TTC549 (cell line): ENCODE data around the gene ACTN2.

Experiments
- FAIRE-seq: peaks from 2 replicates; lab custom pipeline; 2012; peaks lifted over from hg19 to GRCh38; lab: Jason Lieb, UNC

The ACTN2 gene

GRCh38 chr1:236774926-236775325 lies 88.6 kb downstream of the ACTN2 start:
- peak; percentile 94 for FAIRE-seq

- peak; percentile 45 for FAIRE-seq
Observed at GRCh38 chr1:236779312-236779711, 93.0 kb downstream of the ACTN2 start.

DNA sequence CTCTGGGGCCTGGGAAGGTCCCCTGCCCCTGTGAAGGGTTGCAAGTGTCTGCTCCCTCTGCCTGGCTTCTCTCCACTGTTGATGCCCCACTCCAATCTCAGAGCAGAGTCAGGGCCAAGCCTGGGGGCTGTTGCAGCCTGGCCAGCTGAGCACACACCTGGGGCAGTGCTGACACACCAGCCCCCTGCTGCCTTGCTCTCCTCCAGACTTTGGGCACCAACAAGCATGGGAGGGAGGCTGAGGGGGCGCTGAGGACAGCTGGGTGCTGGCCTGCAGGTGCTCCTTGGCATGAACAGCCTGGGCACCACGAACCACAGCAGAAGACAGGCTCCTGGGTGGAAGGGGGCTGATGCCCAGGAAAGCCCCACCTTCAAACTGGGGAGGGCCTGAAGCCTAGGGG lies 99.2 kb downstream of the ACTN2 start:
- no peak for FAIRE-seq

DNA sequence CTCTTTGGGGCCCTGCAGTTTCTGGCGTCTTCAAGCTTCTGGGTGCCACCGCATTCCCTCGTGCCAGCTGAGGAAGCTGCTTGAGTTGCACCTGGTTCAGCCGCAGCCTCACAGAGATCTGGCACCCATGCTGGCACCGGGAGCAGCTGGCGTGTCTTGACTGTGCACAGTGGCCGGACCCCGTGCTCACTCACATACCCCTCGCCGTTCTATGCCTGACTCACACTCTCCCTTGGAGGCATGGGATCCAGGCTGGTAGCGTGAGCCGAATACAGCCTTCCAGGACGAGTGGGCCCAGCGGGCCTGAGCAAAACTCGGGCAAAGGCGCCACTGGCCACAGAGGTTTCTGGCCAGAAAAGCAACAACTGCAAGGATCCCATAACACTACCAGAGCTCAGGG lies 100.2 kb downstream of the ACTN2 start:
- FAIRE-seq, result no peak

GRCh38 chr1:236794585-236795034 lies 108.3 kb downstream of the ACTN2 start:
- FAIRE-seq, result no peak

- peak; percentile 100 for FAIRE-seq
Observed at GRCh38 chr1:236795035-236795756, 108.9 kb downstream of the ACTN2 start, which contains the start of gene MTR. TSS of gene MTR (plus strand) at chr1:236795292. CDS start at chr1:236795704, 412 bp downstream.

- no peak for FAIRE-seq
Observed at GRCh38 chr1:236795757-236796667, 109.7 kb downstream of the ACTN2 start.

DNA sequence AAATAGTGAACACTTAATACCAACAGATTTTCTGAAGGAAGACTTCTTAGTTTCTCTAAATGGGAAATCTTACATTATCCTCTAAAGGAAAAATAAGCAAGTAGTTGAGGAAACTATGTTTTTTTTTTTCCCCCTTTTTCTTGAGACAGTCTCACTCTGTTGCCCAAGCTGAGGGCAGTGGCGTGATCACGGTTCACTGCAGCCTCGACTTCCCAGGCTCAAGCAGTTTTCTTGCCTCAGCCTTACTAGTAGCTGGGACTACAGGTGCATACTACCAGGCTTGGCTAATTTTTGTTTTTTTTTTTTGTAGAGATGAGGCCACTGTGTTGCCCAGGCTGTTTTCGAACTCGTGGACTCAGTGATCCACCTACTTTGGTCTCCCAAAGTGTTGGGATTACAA lies 112.7 kb downstream of the ACTN2 start:
- no peak for FAIRE-seq

GRCh38 chr1:236800002-236800620 lies 113.8 kb downstream of the ACTN2 start:
- no peak for FAIRE-seq

GRCh38 chr1:236800623-236801022 lies 114.3 kb downstream of the ACTN2 start:
- FAIRE-seq, result no peak

DNA sequence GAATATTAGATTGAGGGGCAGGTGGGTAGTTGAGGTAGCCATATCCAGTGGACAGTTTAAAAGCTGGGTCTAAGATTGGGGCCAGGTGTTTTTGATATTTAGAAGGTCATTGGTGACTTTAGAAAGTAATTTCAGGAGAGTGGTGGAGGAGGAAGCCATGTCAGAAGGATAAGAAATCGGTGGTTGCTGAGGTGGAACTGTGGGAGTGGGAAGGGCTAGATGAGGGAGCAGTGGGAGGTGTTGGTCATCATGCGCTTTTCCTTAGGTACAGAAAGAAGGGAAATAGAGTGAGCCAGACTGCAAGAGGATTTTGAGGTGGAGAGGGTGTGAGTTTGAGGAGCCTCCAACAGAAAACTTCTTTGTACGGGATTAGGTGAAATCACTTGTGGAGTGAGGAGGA lies 116.0 kb downstream of the ACTN2 start:
- FAIRE-seq, result no peak

DNA sequence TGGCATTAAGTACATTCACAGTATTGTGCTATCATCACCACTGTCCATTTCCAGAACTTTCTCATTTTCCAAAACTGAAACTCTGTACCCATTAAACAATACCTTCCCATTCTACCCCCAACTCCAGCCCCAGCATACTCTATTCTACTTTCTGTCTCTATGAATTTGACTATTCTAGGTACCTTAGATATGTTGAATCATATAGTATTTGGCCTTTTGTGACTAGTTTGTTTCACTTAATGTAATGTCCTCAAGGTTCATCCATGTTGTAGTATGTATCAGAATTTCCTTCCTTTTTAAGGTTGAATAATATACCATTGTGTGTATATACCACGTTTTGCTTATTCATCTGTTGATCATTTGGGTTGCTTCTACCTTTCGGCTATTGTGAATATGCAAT lies 120.3 kb downstream of the ACTN2 start:
- no peak for FAIRE-seq

GRCh38 chr1:236808005-236808404 lies 121.7 kb downstream of the ACTN2 start:
- FAIRE-seq, result no peak

DNA sequence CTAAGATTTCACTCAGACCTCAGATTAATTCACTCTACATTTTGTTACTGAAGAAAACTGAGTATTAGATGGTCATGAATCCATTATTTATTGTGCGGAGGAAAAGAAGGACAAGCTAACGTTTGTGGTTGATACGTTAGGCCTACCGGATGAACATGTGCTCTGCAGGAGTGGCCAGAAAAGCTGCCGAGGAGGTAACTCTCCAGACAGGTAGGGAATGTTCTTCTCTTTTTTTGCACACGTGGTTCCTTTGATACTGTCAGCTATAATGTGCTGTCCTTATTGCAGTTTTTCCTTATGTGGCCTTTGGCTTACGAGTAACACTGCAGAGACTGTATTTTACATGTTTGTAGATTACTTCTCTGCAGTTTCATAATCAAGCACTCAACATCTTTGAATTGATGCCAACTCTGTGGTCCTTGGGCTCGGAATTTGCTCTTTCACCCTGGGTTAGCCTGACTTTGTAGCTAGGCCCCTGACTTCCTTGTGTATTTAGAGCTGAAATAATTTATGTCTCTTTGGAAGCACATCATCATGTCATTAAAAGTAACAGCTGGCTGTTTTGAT lies 122.3 kb downstream of the ACTN2 start:
- FAIRE-seq, result no peak

DNA sequence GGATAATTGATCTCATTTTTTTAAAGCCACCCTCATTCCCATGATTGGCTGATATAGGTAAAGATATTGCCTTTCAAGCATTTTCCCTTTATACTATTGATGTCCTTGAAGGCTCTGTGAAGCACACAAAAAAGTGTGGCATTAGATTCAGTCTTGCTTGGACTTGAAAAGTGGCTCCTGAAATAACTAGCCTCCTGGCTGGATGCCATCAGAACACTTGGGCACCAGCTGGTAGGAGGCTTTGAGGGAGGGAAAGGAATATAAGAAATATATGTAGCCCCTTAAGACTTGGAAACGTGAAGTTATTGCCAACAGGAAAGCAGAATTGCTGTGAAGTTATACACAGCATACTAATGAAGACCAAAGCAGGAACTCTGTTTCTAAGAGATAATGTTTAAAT lies 122.8 kb downstream of the ACTN2 start:
- FAIRE-seq, result no peak

GRCh38 chr1:236810018-236810417 lies 123.7 kb downstream of the ACTN2 start:
- no peak for FAIRE-seq

DNA sequence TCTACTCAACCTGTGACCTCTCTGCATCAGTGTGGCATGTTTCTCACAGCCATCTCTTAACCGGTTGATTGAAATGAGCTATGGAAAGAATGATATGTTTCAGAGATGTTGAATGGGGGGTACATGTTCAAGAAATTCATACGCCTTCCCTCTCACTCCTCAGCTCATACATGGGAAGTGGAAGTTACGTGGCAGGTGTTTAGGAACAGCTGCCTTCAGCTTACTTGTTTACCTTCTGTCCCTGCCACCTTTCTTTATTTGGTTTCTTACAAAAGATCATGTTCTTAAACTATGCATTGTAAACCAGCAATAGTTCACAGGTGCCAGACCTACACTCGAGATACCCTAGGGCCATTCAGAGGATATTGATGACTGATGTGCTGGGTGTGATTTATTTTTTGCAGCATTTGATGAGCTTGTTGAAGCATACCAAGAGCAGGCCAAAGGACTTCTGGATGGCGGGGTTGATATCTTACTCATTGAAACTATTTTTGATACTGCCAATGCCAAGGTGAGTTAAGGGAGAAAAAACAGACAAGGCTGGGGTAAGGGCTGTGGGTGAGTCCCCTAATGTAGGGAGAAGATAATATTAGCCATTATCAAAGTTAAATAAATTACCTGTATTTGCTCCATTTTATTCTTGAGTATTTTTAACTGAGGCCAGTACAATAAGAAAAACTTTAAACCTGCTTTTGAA lies 126.2 kb downstream of the ACTN2 start:
- FAIRE-seq, result no peak
